ENCODE data around the gene PRKG1.
"Not testable (repeated sequence)": the region's sequence is repeated elsewhere in the genome, so short reads cannot be mapped to it uniquely, and the experiment has no call there.

Gene PRKG1

GRCh38 chr10:52198540-52198939, 1124.3 kb downstream of the PRKG1 start:
- DNase-seq = no peak

GRCh38 chr10:52204906-52205305, 1130.6 kb downstream of the PRKG1 start:
- DNase-seq = not testable (repeated sequence)

GRCh38 chr10:52208365-52208764, 1134.1 kb downstream of the PRKG1 start:
- DNase-seq = no peak

- DNase-seq = no peak
These were observed 1135.9 kb downstream of the PRKG1 start for GRCh38 chr10:52210161-52210560.

GRCh38 chr10:52212062-52212461, 1137.8 kb downstream of the PRKG1 start:
- DNase-seq = no peak

GRCh38 chr10:52212802-52213201, 1138.5 kb downstream of the PRKG1 start:
- DNase-seq = no peak

- peak; percentile 32 for DNase-seq
These were observed 1139.0 kb downstream of the PRKG1 start for GRCh38 chr10:52213321-52213752.

- peak; percentile 78 for DNase-seq
These were observed 1141.6 kb downstream of the PRKG1 start for GRCh38 chr10:52215745-52216361.

- DNase-seq = peak; percentile 62
These were observed 1142.6 kb downstream of the PRKG1 start for GRCh38 chr10:52216852-52217251.

GRCh38 chr10:52217531-52217930, 1143.2 kb downstream of the PRKG1 start:
- no peak for DNase-seq

DNA sequence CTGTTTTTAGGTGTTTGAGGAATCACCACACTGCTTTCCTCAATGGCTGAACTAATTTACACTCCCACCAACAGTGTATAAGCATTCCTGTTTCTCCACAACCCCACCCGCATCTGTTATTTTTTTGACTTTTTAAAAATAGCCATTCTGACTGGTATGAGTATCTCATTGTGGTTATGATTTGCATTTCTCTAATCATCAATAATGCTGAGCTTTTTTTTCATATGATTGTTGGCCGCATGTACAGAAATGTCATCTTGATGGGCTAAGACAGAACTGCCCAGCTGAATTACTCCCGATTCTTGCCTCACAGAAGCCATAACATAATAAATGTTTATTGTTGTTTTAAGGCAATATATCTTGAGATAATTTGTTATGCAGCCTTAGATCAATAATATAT, 1146.7 kb downstream of the PRKG1 start:
- DNase-seq = no peak

DNA sequence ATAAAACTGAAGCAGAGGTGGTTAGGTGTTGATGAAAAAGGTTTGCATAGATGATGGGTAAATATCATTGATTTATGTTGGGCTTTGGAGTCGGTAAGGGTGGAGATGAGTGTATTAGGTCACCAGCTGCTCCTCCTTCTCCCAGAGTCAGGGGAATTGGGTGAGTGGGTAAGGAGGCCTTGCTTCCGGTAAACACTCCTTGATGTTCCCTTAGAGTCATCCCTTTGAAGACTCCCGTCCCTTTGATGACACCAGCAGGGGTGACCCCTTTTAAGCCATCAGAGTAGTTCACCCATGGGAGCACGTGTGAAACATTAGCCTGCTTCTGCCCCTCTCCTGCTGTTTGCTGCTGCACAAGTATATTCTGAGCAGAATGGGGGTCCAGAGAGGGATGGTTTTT, 1147.6 kb downstream of the PRKG1 start:
- peak; percentile 7 for DNase-seq

- DNase-seq = no peak
These were observed 1152.0 kb downstream of the PRKG1 start for GRCh38 chr10:52226197-52226847.

GRCh38 chr10:52228556-52228955, 1154.3 kb downstream of the PRKG1 start:
- DNase-seq = no peak

- DNase-seq = peak; percentile 16
These were observed 1155.1 kb downstream of the PRKG1 start for GRCh38 chr10:52229291-52229931.

DNA sequence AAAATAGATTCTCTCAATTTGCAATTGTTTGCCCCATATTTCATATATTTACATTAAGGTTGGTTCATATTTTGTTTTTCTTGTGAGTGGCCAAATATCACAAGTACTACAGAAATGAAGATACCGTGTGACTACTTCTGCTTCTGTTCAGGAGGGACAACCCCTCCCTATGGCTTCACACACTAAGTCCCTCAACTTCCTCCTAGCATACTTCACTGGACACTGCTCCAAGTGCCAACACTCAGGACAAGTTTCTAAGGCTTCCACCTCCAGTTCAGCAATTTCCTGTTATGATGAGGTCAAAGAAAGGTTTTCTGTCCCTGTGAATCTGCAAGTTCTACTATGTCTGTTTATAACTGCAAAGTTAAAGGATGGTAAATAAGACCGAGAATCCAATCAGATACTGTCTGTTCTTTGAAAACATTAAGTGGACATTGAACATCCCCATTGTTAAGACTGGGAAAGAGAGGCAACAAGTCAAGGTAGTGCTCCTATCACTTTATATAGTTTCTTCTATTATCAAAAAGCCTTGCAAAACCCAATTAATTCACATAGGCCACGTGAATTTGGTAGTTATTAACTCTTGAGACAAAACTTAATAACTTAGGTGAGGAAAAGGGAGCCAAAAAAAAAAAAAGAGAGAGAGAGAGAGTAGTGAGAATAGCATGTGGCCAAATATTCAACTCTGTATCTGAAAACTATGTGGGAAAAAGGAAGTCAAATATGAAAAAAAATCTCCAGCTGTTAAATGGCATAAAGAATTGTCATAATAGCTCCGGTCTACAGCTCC, 1158.5 kb downstream of the PRKG1 start:
- peak; percentile 60 for DNase-seq

DNA sequence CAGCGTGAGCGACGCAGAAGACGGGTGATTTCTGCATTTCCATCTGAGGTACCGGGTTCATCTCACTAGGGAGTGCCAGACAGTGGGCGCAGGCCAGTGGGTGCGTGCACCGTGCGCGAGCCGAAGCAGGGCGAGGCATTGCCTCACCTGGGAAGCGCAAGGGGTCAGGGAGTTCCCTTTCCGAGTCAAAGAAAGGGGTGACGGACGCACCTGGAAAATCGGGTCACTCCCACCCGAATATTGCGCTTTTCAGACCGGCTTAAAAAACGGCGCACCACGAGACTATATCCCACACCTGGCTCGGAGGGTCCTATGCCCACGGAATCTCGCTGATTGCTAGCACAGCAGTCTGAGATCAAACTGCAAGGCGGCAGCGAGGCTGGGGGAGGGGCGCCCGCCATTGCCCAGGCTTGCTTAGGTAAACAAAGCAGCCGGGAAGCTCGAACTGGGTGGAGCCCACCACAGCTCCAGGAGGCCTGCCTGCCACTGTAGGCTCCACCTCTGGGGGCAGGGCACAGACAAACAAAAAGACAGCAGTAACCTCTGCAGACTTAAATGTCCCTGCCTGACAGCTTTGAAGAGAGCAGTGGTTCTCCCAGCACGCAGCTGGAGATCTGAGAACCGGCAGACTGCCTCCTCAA, 1159.2 kb downstream of the PRKG1 start:
- DNase-seq = not testable (repeated sequence)

- no peak for DNase-seq
These were observed 1165.5 kb downstream of the PRKG1 start for GRCh38 chr10:52239771-52240170.

- no peak for DNase-seq
These were observed 1171.3 kb downstream of the PRKG1 start for GRCh38 chr10:52245547-52245946.

GRCh38 chr10:52247929-52248328, 1173.6 kb downstream of the PRKG1 start:
- not testable (repeated sequence) for DNase-seq

DNA sequence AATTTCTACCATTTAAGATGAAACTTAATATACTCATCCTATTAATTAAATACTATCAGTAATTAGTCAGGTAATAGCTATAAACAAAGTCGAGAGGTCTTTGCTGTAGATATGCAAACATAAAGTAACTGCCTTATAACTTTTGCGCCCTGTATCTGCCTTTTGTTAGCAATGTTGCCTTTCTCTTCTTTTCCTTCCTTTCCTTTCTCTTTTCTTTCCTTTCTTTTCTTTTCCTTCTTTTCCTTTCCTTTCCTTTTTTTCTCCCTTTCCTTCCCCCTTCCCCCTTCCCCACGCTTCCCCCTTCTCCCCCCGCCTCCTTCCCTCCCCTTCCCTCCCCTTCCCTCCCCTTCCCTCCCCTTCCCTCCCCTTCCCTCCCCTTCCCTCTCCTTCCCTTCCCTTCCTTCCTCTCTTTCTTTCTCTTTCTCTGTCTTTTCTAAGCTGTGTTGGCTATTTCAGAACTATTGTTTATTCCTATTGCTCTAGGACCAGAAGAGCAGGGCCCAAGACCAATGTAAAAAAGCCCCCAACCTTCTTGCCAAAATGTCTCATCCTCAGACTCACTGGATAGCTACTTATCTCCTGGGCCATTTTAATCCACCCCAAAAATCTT, 1174.5 kb downstream of the PRKG1 start:
- DNase-seq = no peak

DNA sequence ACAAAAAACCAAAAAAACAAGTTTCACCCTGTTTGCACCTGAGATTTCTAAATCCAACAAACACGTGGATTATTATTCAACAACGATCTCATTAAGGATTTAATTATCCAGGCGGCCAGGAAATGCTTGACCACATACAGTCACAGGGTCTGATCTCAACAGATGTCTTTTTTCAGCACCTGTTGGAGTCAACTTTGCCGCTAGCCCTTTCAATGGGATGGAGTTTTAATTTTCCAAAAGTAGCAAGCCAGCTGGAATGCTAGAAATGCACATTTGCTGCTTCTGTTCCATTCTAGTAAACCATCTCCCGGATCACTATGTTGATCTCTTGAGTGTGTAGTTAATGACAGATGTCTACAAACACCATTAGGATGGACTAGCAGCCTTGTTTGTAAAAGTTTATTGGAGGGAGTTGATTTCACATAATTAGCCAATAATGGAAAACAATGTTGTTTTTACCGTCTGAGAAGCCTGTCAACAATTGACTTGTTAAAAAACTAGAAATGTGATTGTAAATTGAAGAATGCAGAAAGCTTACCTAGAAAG, 1175.6 kb downstream of the PRKG1 start:
- DNase-seq = no peak
